HEK293T (cell line): ENCODE results near the gene ZNF780B.

Experiments used
- ELF4 ChIP-seq: fragments of 450-650 bp; IDR thresholded peaks from 2 replicates; pipeline ENCODE4 v1.6.1; 2017; ENCODE audit warnings: antibody characterized with exemption
- FOXA1 ChIP-seq: fragments of 450-650 bp; IDR thresholded peaks from 2 replicates; pipeline ENCODE4 v1.6.1; 2016; ENCODE audit warnings: mild to moderate bottlenecking
- L3MBTL2 ChIP-seq: fragments of 450-650 bp; conservative IDR thresholded peaks from 2 replicates; pipeline ENCODE4 v1.6.1; 2016; ENCODE audit warnings: mild to moderate bottlenecking
- PKNOX1 ChIP-seq: fragments of 450-650 bp; IDR thresholded peaks from 2 replicates; pipeline ENCODE4 v1.6.1; 2016
- SP1 ChIP-seq: fragments of 450-650 bp; IDR thresholded peaks from 2 replicates; pipeline ENCODE4 v1.6.1; 2017
- SUZ12 ChIP-seq: fragments of 450-650 bp; IDR thresholded peaks from 2 replicates; pipeline ENCODE4 v1.6.1; 2016; ENCODE audit warnings: mild to moderate bottlenecking
- TARDBP ChIP-seq: fragments of 450-650 bp; IDR thresholded peaks from 2 replicates; pipeline ENCODE4 v1.6.1; 2016
- ZNF384 ChIP-seq: fragments of 450-650 bp; IDR thresholded peaks from 2 replicates; pipeline ENCODE4 v1.6.1; 2016

- TF ChIP-seq SUZ12: no peak
- no peak for TF ChIP-seq ZNF384
- no peak for TF ChIP-seq L3MBTL2
- TF ChIP-seq SP1: no peak
- TF ChIP-seq PKNOX1: no peak
- TF ChIP-seq FOXA1: no peak
- TF ChIP-seq TARDBP: no peak
- TF ChIP-seq ELF4: no peak
Measured at GRCh38 chr19:40005691-40006272, 50.2 kb downstream of the ZNF780B start.
